Hepatocyte (in vitro differentiated cells): ENCODE data around the gene MPC1.

Experiments used
- EZH2 ChIP-seq: fragments of 200-600 bp; sonication (generic); IDR thresholded peaks from 2 replicates; pipeline ENCODE4 v1.6.1; 2016; ENCODE audit warnings: antibody characterized with exemption, mild to moderate bottlenecking, borderline replicate concordance
- TF ChIP-seq, protein P1 (sequence below): fragments of 200-600 bp; sonication (generic); IDR thresholded peaks from 2 replicates; pipeline ENCODE4 v1.5.1; 2016; ENCODE audit warnings: antibody characterized with exemption, mild to moderate bottlenecking; ENCODE audit not compliant: poor library complexity

DNA sequence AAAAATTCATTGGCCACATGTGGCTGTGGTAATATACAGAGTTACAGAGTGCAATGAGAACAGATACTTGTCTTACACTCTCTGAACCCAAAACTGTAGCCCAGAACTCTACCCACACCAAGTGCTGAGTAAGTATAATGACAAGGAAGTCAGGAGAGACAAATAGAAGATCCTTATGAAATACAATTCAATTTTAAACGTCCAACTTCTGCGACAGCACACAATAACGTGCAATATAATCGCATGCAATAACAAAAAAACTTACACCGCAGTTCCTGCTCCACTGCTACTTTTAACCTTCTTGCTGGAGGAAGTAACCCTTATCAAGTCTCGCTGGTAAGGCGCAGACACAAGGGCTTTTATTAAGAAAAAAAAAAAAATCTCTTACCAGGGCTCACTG is 41.3 kb downstream of the MPC1 start:
- no peak for TF ChIP-seq EZH2
- TF ChIP-seq, protein P1, sequence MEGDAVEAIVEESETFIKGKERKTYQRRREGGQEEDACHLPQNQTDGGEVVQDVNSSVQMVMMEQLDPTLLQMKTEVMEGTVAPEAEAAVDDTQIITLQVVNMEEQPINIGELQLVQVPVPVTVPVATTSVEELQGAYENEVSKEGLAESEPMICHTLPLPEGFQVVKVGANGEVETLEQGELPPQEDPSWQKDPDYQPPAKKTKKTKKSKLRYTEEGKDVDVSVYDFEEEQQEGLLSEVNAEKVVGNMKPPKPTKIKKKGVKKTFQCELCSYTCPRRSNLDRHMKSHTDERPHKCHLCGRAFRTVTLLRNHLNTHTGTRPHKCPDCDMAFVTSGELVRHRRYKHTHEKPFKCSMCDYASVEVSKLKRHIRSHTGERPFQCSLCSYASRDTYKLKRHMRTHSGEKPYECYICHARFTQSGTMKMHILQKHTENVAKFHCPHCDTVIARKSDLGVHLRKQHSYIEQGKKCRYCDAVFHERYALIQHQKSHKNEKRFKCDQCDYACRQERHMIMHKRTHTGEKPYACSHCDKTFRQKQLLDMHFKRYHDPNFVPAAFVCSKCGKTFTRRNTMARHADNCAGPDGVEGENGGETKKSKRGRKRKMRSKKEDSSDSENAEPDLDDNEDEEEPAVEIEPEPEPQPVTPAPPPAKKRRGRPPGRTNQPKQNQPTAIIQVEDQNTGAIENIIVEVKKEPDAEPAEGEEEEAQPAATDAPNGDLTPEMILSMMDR: no peak
